ENCODE measurements around the gene ZFYVE9.

The ZFYVE9 gene

DNA sequence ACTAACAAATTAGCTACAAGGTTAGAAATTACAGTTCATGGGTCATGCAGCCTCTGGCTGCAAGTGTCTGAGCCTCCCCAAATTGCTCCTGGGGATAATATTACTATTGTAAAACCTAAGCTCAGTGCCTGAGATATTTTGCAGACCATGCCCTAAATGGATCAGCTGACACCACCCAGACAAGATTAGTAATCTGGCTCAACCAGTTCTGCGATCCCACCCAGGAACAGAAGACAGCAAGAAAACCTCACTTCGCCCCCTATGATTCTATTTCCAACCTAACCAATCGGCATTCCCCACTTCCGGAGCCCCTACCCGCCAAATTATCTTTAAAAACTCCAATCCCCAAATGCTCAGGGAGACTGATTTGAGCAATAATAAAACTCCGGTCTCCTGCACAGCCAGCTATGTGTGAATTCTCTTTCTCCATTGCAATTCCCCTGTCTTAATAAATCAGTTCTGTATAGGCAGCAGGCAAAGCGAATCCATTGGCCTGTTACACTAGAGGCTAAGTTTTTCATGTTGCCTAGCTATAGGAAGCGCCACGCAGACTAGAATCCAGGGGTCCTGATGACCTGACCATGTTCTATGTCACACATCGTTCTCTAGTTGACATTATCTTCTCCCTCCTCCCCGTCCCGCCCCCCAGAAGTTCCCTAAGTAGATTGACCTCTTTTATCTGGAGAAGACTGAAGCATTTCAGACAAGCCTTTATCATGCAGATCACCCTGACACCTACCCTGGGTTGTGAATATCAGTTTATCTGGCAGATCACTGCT is 22.4 kb upstream of the ZFYVE9 start:
- Histone ChIP-seq H3K27me3 (ENCODE audit: insufficient read depth, low read length, poor library complexity) (no peaks in the 10 kb centered on the region), H3K9me3 (ENCODE audit: insufficient read depth, low read length, severe bottlenecking) (no peaks in the 10 kb centered on the region), H2AFZ (ENCODE audit: low read depth, low read length) (peak overlapping the region; percentile 25; the same call in 1 of the 2 replicates), H3K79me2 (ENCODE audit: insufficient read depth, low read length) (no peaks in the 10 kb centered on the region), H3K4me2 (ENCODE audit: insufficient read depth, low read length) (no peak overlapping the region), H4K20me1 (ENCODE audit: insufficient read depth, low read length) (no peaks in the 10 kb centered on the region), H3K4me1 (ENCODE audit: insufficient read depth, low read length) (no peaks in the 10 kb centered on the region), H3K36me3 (ENCODE audit: insufficient read depth, low read length) (no peaks in the 10 kb centered on the region), H3K27ac (ENCODE audit: low read length) (no peak overlapping the region), H3K4me3 (ENCODE audit: low read depth in 1 of 2, low read length in 2 of 2) (no peak overlapping the region), H3K9ac (ENCODE audit: low read depth, low read length) (no peak overlapping the region)
- TF ChIP-seq EZH2 (IDR thresholded peaks at IDR 0.05; ENCODE audit: borderline replicate concordance, low read depth, low read length, severe bottlenecking) = no peak
- TF ChIP-seq, protein P1, sequence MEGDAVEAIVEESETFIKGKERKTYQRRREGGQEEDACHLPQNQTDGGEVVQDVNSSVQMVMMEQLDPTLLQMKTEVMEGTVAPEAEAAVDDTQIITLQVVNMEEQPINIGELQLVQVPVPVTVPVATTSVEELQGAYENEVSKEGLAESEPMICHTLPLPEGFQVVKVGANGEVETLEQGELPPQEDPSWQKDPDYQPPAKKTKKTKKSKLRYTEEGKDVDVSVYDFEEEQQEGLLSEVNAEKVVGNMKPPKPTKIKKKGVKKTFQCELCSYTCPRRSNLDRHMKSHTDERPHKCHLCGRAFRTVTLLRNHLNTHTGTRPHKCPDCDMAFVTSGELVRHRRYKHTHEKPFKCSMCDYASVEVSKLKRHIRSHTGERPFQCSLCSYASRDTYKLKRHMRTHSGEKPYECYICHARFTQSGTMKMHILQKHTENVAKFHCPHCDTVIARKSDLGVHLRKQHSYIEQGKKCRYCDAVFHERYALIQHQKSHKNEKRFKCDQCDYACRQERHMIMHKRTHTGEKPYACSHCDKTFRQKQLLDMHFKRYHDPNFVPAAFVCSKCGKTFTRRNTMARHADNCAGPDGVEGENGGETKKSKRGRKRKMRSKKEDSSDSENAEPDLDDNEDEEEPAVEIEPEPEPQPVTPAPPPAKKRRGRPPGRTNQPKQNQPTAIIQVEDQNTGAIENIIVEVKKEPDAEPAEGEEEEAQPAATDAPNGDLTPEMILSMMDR (IDR thresholded peaks at IDR 0.05; ENCODE audit: borderline replicate concordance, extremely low read depth, low read length, poor library complexity, severe bottlenecking) = no peak
- ATAC-seq (ENCODE audit: insufficient read depth, low read depth) (no peak), DNase-seq (no peak)

DNA sequence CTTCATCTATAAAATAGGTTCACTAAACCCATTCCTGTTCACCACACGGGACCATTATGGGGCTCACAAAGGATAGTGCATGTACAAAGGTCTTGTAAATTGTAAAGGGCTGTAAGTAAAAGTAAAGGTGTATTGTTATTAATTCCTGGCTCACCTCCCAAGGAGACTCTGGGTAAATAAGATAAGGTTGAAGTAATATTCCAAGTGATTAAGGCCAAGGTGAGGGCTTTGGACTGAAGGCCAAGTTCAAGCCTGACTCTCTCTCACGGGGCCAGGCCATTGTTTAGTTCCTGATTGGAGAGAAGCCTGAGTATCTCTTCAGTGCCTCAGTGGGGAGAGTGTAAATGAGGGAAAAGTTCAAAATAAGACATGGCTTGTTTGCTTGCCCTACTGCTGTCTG is 19.5 kb upstream of the ZFYVE9 start:
- H3K9ac ChIP-seq (ENCODE audit: low read depth, low read length) = no peak overlapping the region
- H3K9me3 ChIP-seq (ENCODE audit: insufficient read depth, low read length, severe bottlenecking) = no peaks in the 10 kb centered on the region
- H3K27ac ChIP-seq (ENCODE audit: low read length) = no peak overlapping the region
- TF ChIP-seq, protein P1 (IDR thresholded peaks at IDR 0.05; ENCODE audit: borderline replicate concordance, extremely low read depth, low read length, poor library complexity, severe bottlenecking) = no peak
- no peak for TF ChIP-seq EZH2 (IDR thresholded peaks at IDR 0.05; ENCODE audit: borderline replicate concordance, low read depth, low read length, severe bottlenecking)
- H4K20me1 ChIP-seq (ENCODE audit: insufficient read depth, low read length) = no peaks in the 10 kb centered on the region
- H3K79me2 ChIP-seq (ENCODE audit: insufficient read depth, low read length) = no peaks in the 10 kb centered on the region
- no peak overlapping the region for H2AFZ ChIP-seq (ENCODE audit: low read depth, low read length)
- no peak overlapping the region for H3K4me2 ChIP-seq (ENCODE audit: insufficient read depth, low read length)
- H3K4me3 ChIP-seq (ENCODE audit: low read depth in 1 of 2, low read length in 2 of 2) = no peak overlapping the region
- no peaks in the 10 kb centered on the region for H3K36me3 ChIP-seq (ENCODE audit: insufficient read depth, low read length)
- no peak for ATAC-seq (ENCODE audit: insufficient read depth, low read depth)
- DNase-seq = no peak
- peaks cover 4% of the 10 kb centered on the region; the same call in 1 of the 2 replicates for H3K4me1 ChIP-seq (ENCODE audit: insufficient read depth, low read length)
- no peaks in the 10 kb centered on the region for H3K27me3 ChIP-seq (ENCODE audit: insufficient read depth, low read length, poor library complexity)

DNA sequence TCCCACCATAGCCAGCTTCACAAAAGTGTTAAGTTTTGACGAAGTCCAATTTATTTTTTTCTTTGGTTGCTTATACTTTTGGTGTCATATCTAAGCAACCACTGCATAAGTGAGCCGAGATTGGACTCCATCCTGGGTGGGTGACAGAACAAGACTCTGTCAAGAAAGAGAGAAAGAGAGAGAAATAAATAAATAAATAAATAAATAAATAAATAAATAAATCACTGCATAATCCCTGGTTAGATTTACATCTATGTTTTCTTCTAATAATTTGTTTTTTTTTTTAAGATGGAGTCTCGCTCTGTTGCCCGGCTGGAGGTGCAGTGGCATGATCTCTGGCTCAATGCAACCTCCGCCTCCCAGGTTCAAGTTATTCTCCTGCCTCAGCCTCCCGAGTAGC is 18.3 kb upstream of the ZFYVE9 start:
- Histone ChIP-seq H3K27ac (ENCODE audit: low read length) (no peak overlapping the region), H3K4me2 (ENCODE audit: insufficient read depth, low read length) (no peak overlapping the region), H3K4me3 (ENCODE audit: low read depth in 1 of 2, low read length in 2 of 2) (no peak overlapping the region), H3K79me2 (ENCODE audit: insufficient read depth, low read length) (no peaks in the 10 kb centered on the region), H3K36me3 (ENCODE audit: insufficient read depth, low read length) (no peaks in the 10 kb centered on the region), H4K20me1 (ENCODE audit: insufficient read depth, low read length) (no peaks in the 10 kb centered on the region), H3K4me1 (ENCODE audit: insufficient read depth, low read length) (peaks cover 6% of the 10 kb centered on the region; the same call in 1 of the 2 replicates), H2AFZ (ENCODE audit: low read depth, low read length) (no peak overlapping the region), H3K9ac (ENCODE audit: low read depth, low read length) (no peak overlapping the region), H3K9me3 (ENCODE audit: insufficient read depth, low read length, severe bottlenecking) (no peaks in the 10 kb centered on the region), H3K27me3 (ENCODE audit: insufficient read depth, low read length, poor library complexity) (no peaks in the 10 kb centered on the region)
- no peak for DNase-seq
- ATAC-seq (ENCODE audit: insufficient read depth, low read depth) = no peak
- TF ChIP-seq EZH2 (IDR thresholded peaks at IDR 0.05; ENCODE audit: borderline replicate concordance, low read depth, low read length, severe bottlenecking) = no peak
- TF ChIP-seq, protein P1 (IDR thresholded peaks at IDR 0.05; ENCODE audit: borderline replicate concordance, extremely low read depth, low read length, poor library complexity, severe bottlenecking) = no peak

Data from DND-41 (cell line).